HG03159 (cell line): ENCODE measurements around the gene CAPS.
"Not testable (repeated sequence)": the region's sequence is repeated elsewhere in the genome, so short reads cannot be mapped to it uniquely, and the experiment has no call there.

Experiments used
- ATAC-seq: cut with Tn5 transposase; IDR thresholded peaks from one replicate; pipeline ENCODE4 v1.9.1; 2021; ENCODE audit warnings: mild to moderate bottlenecking, moderate library complexity; ENCODE audit not compliant: unreplicated experiment

CAPS gene

GRCh38 chr19:5913739-5914357 is at the start of gene CAPS:
TSS of gene CAPS (plus strand) at chr19:5914254. CDS start at chr19:5914407, 153 bp downstream.
- ATAC-seq: no peak

- ATAC-seq: no peak
Measured at GRCh38 chr19:5864725-5865486, 49.1 kb upstream of the CAPS start.

- ATAC-seq: no peak
Measured at GRCh38 chr19:5865772-5866171, 48.3 kb upstream of the CAPS start.

- ATAC-seq: no peak
Measured at GRCh38 chr19:5867201-5868136, 46.6 kb upstream of the CAPS start.

- no peak for ATAC-seq
Measured at GRCh38 chr19:5870986-5871394, 43.1 kb upstream of the CAPS start.

GRCh38 chr19:5873617-5874199 is 40.3 kb upstream of the CAPS start:
- ATAC-seq: no peak

GRCh38 chr19:5874496-5874895 is 39.6 kb upstream of the CAPS start:
- ATAC-seq: not testable (repeated sequence)

- ATAC-seq: no peak
Measured at GRCh38 chr19:5877427-5877826, 36.6 kb upstream of the CAPS start.

GRCh38 chr19:5877882-5878281 is 36.2 kb upstream of the CAPS start:
- ATAC-seq: no peak

GRCh38 chr19:5880196-5880595 is 33.9 kb upstream of the CAPS start:
- ATAC-seq: no peak

GRCh38 chr19:5880604-5881078 is 33.4 kb upstream of the CAPS start:
- ATAC-seq: no peak

GRCh38 chr19:5881543-5882299 is 32.3 kb upstream of the CAPS start:
- ATAC-seq: no peak

- no peak for ATAC-seq
Measured at GRCh38 chr19:5882421-5882968, 31.6 kb upstream of the CAPS start.

GRCh38 chr19:5883157-5883873 is 30.7 kb upstream of the CAPS start:
- not testable (repeated sequence) for ATAC-seq

GRCh38 chr19:5884065-5884811 is 29.8 kb upstream of the CAPS start:
- ATAC-seq: not testable (repeated sequence)

GRCh38 chr19:5889288-5889971 is 24.6 kb upstream of the CAPS start:
- ATAC-seq: no peak

- ATAC-seq: no peak
Measured at GRCh38 chr19:5890099-5890498, 24.0 kb upstream of the CAPS start.

- ATAC-seq: no peak
Measured at GRCh38 chr19:5891572-5891937, 22.5 kb upstream of the CAPS start.
